Measurements from ENCODE around the gene FMNL1. TPM values are rescaled to one million over a fixed set of nuclear protein-coding genes. Genes with fewer than 3 reads are reported as not detected.
A peak's percentile ranks its signal among the peaks of the same experiment; 100 is the strongest.

The FMNL1 gene
- total RNA-seq, 2 experiments from 2014 or later = 228 to 242 TPM

DNA sequence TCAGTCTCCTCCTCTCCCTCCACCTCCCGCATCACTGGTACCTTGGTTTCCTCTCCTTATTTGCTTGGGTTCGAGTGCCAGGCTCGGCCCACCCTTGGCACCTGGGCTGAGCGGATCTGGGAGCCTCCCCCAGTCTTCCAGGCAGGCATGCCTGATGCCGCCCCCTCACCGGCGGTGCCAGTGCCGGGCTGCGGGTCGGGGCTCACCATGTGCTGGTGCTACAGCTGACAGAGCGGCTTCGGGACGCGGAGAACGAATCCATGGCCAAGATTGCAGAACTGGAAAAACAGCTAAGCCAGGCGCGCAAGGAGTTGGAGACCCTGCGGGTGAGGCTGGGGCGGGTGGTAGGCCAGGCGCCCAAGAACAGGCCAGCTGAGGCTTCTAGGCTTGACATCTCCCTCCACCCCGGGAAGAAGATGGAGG, 19.2 kb downstream of the FMNL1 start:
- DNase-seq = no peak
- intact Hi-C loops (cut with micrococcal nuclease) = no loop called here

GRCh38 chr17:45241328-45242028, 19.8 kb downstream of the FMNL1 start:
- intact Hi-C loops (cut with micrococcal nuclease) = no loop called here
- CTCF ChIA-PET = interaction anchor here (0.9 kb wide), 2 partner anchors 22 to 44 kb away, joined by 3 read pairs; no protein-coding TSS in a partner anchor
- Mint-ChIP-seq H3K9me3 (no peaks in the 10 kb centered on the region), H3K4me1 (ENCODE audit: low read depth) (peaks cover 14% of the 10 kb centered on the region), H3K36me3 (ENCODE audit: low read depth) (peaks cover 48% of the 10 kb centered on the region), H3K27me3 (ENCODE audit: low read depth) (no peaks in the 10 kb centered on the region), H3K4me3 (no peak overlapping the region), H3K27ac (no peak overlapping the region)
- no peak for DNase-seq

More for the DNA sequence above, 19.2 kb downstream of the FMNL1 start:
- no peaks in the 10 kb centered on the region for H3K27me3 Mint-ChIP-seq (ENCODE audit: low read depth)
- H3K4me1 Mint-ChIP-seq (ENCODE audit: low read depth) = peaks cover 11% of the 10 kb centered on the region
- H3K4me3 Mint-ChIP-seq = no peak overlapping the region
- H3K9me3 Mint-ChIP-seq = no peaks in the 10 kb centered on the region
- peak overlapping the region; percentile 50 for H3K27ac Mint-ChIP-seq
- CTCF ChIA-PET = interaction anchor here (0.6 to 0.9 kb wide), 2 partner anchors 44 to 96 kb away, joined by 3 read pairs; no protein-coding TSS in a partner anchor
- H3K36me3 Mint-ChIP-seq (ENCODE audit: low read depth) = peaks cover 46% of the 10 kb centered on the region

GRCh38 chr17:45242029-45242414, 20.3 kb downstream of the FMNL1 start:
- CTCF ChIA-PET = interaction anchor here (0.9 to 1.6 kb wide), 2 partner anchors 23 kb away, joined by 3 to 5 read pairs; no protein-coding TSS in a partner anchor
- DNase-seq = no peak
- Mint-ChIP-seq H3K9me3 (no peaks in the 10 kb centered on the region), H3K36me3 (ENCODE audit: low read depth) (peaks cover 50% of the 10 kb centered on the region), H3K4me1 (ENCODE audit: low read depth) (peaks cover 20% of the 10 kb centered on the region), H3K4me3 (no peak overlapping the region), H3K27me3 (ENCODE audit: low read depth) (no peaks in the 10 kb centered on the region), H3K27ac (peak overlapping the region; percentile 24)
- intact Hi-C loops (cut with micrococcal nuclease) = no loop called here

GRCh38 chr17:45243750-45244149, 22.1 kb downstream of the FMNL1 start:
- intact Hi-C loops (cut with micrococcal nuclease) = no loop called here
- CTCF ChIA-PET = interaction anchor here (1.1 to 1.6 kb wide), 3 partner anchors 18 to 25 kb away, joined by 3 to 5 read pairs (median 3); no protein-coding TSS in a partner anchor
- H3K27ac Mint-ChIP-seq = no peak overlapping the region
- H3K27me3 Mint-ChIP-seq (ENCODE audit: low read depth) = no peaks in the 10 kb centered on the region
- peaks cover 33% of the 10 kb centered on the region for H3K36me3 Mint-ChIP-seq (ENCODE audit: low read depth)
- H3K9me3 Mint-ChIP-seq = no peaks in the 10 kb centered on the region
- DNase-seq = no peak
- peaks cover 24% of the 10 kb centered on the region for H3K4me1 Mint-ChIP-seq (ENCODE audit: low read depth)
- no peak overlapping the region for H3K4me3 Mint-ChIP-seq

GRCh38 chr17:45244725-45245656, 23.3 kb downstream of the FMNL1 start:
- Mint-ChIP-seq H3K27ac (peak overlapping the region; percentile 54), H3K4me3 (peak overlapping the region; percentile 34), H3K36me3 (ENCODE audit: low read depth) (peaks cover 28% of the 10 kb centered on the region), H3K27me3 (ENCODE audit: low read depth) (no peaks in the 10 kb centered on the region), H3K9me3 (no peaks in the 10 kb centered on the region), H3K4me1 (ENCODE audit: low read depth) (peaks cover 32% of the 10 kb centered on the region)
- CTCF ChIA-PET = interaction anchor here (1.3 to 5.6 kb wide), 3 partner anchors 8 to 25 kb away, joined by 3 to 35 read pairs (median 34); no protein-coding TSS in a partner anchor
- DNase-seq = no peak
- intact Hi-C loops (cut with micrococcal nuclease) = no loop called here

DNA sequence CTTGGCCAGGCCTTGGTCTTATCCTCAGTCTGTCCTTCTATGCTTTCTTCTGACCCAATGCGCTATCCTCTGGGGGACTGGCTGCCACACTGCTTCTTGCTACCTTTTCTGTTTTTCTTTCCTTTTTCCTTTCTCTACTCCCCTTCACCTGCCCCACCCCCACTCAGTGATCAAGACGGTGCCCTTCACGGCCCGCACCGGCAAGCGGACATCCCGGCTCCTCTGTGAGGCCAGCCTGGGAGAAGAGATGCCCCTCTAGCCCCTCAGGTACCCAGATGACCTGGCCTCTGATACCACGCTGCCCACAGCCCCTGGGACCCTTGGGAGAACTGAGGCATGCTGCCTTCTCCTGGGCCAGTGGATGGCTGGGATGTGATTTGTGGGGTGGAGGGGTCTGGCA, 24.7 kb downstream of the FMNL1 start:
- H3K36me3 Mint-ChIP-seq (ENCODE audit: low read depth) = peaks cover 28% of the 10 kb centered on the region

GRCh38 chr17:45246861-45247428, 25.3 kb downstream of the FMNL1 start:
- Mint-ChIP-seq H3K27me3 (ENCODE audit: low read depth) (no peaks in the 10 kb centered on the region), H3K27ac (peak overlapping the region; percentile 86), H3K4me3 (peak overlapping the region; percentile 81), H3K9me3 (no peaks in the 10 kb centered on the region), H3K36me3 (ENCODE audit: low read depth) (peaks cover 28% of the 10 kb centered on the region), H3K4me1 (ENCODE audit: low read depth) (peaks cover 48% of the 10 kb centered on the region)
- peak; percentile 78 for DNase-seq
- CTCF ChIA-PET = interaction anchor here (0.6 to 5.6 kb wide), 12 partner anchors 9 to 182 kb away, joined by 3 to 35 read pairs (median 4); no protein-coding TSS in a partner anchor
- intact Hi-C loops (cut with micrococcal nuclease) = loop anchor here (1.0 kb wide), 7 partner anchors 12 to 99 kb away; partner anchors contain the start of genes HEXIM1, HEXIM2 and SPATA32

More for the DNA sequence above, 24.7 kb downstream of the FMNL1 start:
- CTCF ChIA-PET = interaction anchor here (0.6 to 5.6 kb wide), 7 partner anchors 10 to 65 kb away, joined by 3 to 35 read pairs (median 7); no protein-coding TSS in a partner anchor
- no peak for DNase-seq
- H3K4me1 Mint-ChIP-seq (ENCODE audit: low read depth) = peaks cover 44% of the 10 kb centered on the region
- H3K27me3 Mint-ChIP-seq (ENCODE audit: low read depth) = no peaks in the 10 kb centered on the region
- peak overlapping the region; percentile 86 for H3K27ac Mint-ChIP-seq
- peak overlapping the region; percentile 81 for H3K4me3 Mint-ChIP-seq
- no peaks in the 10 kb centered on the region for H3K9me3 Mint-ChIP-seq
- intact Hi-C loops (cut with micrococcal nuclease) = no loop called here

DNA sequence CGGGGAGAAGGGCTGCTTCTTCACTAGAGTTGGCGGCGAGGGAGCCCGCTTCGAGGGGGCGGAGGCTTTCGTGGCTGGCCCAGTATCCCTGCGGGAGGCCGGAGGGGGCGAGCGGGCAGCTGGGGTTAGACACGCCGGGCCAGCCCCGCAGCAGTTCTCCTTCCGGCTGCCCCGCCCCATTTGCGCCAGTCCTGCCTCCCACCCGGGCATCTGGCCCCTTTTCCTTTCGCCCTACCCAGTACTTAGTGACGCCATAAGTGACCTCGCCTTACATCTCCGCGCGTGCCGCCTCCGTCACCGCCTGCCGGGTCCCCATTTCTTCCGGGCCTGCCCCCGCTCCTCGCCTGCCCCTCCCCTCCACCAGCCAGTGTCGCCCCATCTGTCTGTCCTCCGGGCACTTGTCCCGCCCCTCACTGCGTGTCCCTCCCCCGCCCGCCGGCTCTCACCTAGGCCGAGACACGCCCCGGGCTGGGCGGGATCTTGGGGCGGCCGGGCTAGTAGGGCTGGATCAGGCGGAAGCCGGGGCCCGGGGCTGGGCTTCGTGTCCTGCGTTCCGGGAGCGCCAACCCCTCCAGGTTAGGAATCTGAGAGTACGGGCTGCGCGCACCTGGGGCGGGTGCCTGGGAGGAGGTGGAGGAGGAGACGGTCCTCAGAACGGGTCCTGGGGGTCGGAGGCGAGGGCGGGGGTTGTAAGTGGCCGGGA, 25.9 kb downstream of the FMNL1 start:
- CTCF ChIA-PET = interaction anchor here (0.9 to 5.6 kb wide), 15 partner anchors 8 to 181 kb away, joined by 3 to 35 read pairs (median 4); partner anchors contain the start of gene ACBD4
- peaks cover 54% of the 10 kb centered on the region for H3K4me1 Mint-ChIP-seq (ENCODE audit: low read depth)
- peak overlapping the region; percentile 86 for H3K27ac Mint-ChIP-seq
- peak; percentile 99 for DNase-seq
- H3K27me3 Mint-ChIP-seq (ENCODE audit: low read depth) = no peaks in the 10 kb centered on the region
- H3K4me3 Mint-ChIP-seq = peak overlapping the region; percentile 81
- intact Hi-C loops (cut with micrococcal nuclease) = loop anchor here (1.0 kb wide), 7 partner anchors 12 to 99 kb away; partner anchors contain the start of genes HEXIM1, HEXIM2 and SPATA32
- peaks cover 27% of the 10 kb centered on the region for H3K36me3 Mint-ChIP-seq (ENCODE audit: low read depth)
- H3K9me3 Mint-ChIP-seq = no peaks in the 10 kb centered on the region

GRCh38 chr17:45248132-45248957, 26.7 kb downstream of the FMNL1 start:
- peak overlapping the region; percentile 81 for H3K4me3 Mint-ChIP-seq
- H3K4me1 Mint-ChIP-seq (ENCODE audit: low read depth) = peaks cover 59% of the 10 kb centered on the region
- H3K27me3 Mint-ChIP-seq (ENCODE audit: low read depth) = no peaks in the 10 kb centered on the region
- H3K9me3 Mint-ChIP-seq = no peaks in the 10 kb centered on the region
- peak overlapping the region; percentile 95 for H3K27ac Mint-ChIP-seq
- peak; percentile 87 for DNase-seq
- CTCF ChIA-PET = interaction anchor here (0.7 to 5.6 kb wide), 16 partner anchors 8 to 139 kb away, joined by 3 to 35 read pairs (median 4); partner anchors contain the start of gene ACBD4
- intact Hi-C loops (cut with micrococcal nuclease) = no loop called here
- H3K36me3 Mint-ChIP-seq (ENCODE audit: low read depth) = peaks cover 25% of the 10 kb centered on the region

- no peaks in the 10 kb centered on the region for H3K27me3 Mint-ChIP-seq (ENCODE audit: low read depth)
- intact Hi-C loops (cut with micrococcal nuclease) = no loop called here
- no peak for DNase-seq
- CTCF ChIA-PET = interaction anchor here (1.3 kb wide), 1 partner anchor 16 kb away, joined by 3 read pairs; no protein-coding TSS in a partner anchor
- peak overlapping the region; percentile 25 for H3K27ac Mint-ChIP-seq
- H3K36me3 Mint-ChIP-seq (ENCODE audit: low read depth) = peaks cover 15% of the 10 kb centered on the region
- H3K4me3 Mint-ChIP-seq = no peak overlapping the region
- H3K4me1 Mint-ChIP-seq (ENCODE audit: low read depth) = peaks cover 69% of the 10 kb centered on the region
- H3K9me3 Mint-ChIP-seq = no peaks in the 10 kb centered on the region
Measured at GRCh38 chr17:45251931-45252330, 30.2 kb downstream of the FMNL1 start.

Data from activated naive CD4-positive, alpha-beta T cell treated with anti-CD3 and anti-CD28 coated beads for 36 hours (primary cell).